NOMO-1 treated with DMSO at 0.1 percent for 48 hours (cell line): ENCODE data around the gene C16orf92.
A peak's percentile ranks its signal among the peaks of the same experiment; 100 is the strongest.

Source experiments
- DNase-seq: peaks from one replicate; lab custom pipeline; 2025; ENCODE audit not compliant: unreplicated experiment; lab: John Stamatoyannopoulos, UW

C16orf92 gene

GRCh38 chr16:30054451-30054850 lies 31.5 kb downstream of the C16orf92 start:
- DNase-seq: no peak

GRCh38 chr16:30054959-30055553 lies 32.1 kb downstream of the C16orf92 start:
- DNase-seq: no peak

GRCh38 chr16:30060346-30060745 lies 37.3 kb downstream of the C16orf92 start:
- DNase-seq: no peak

- no peak for DNase-seq
Measured at GRCh38 chr16:30060836-30061554, 38.0 kb downstream of the C16orf92 start.

GRCh38 chr16:30063278-30063892 lies 40.4 kb downstream of the C16orf92 start:
- DNase-seq: no peak

GRCh38 chr16:30063893-30064728 lies 41.1 kb downstream of the C16orf92 start:
- peak; percentile 76 for DNase-seq

- DNase-seq: no peak
Measured at GRCh38 chr16:30064729-30065101, 41.7 kb downstream of the C16orf92 start.

- peak; percentile 99 for DNase-seq
Measured at GRCh38 chr16:30065102-30065942, 42.3 kb downstream of the C16orf92 start, which contains the start of gene ALDOA. Gene ALDOA (plus strand): TSS chr16:30065760. CDS start chr16:30066898, 1,138 bp downstream.

- DNase-seq: peak; percentile 33
Measured at GRCh38 chr16:30065943-30066760, 43.2 kb downstream of the C16orf92 start.

GRCh38 chr16:30066761-30067583 lies 44.0 kb downstream of the C16orf92 start:
- peak; percentile 31 for DNase-seq

GRCh38 chr16:30067584-30067916 lies 44.6 kb downstream of the C16orf92 start:
- DNase-seq: no peak

GRCh38 chr16:30068333-30068732 lies 45.3 kb downstream of the C16orf92 start:
- no peak for DNase-seq

GRCh38 chr16:30068750-30069610 lies 46.0 kb downstream of the C16orf92 start:
- DNase-seq: peak; percentile 20

- DNase-seq: no peak
Measured at GRCh38 chr16:30069611-30070462, 46.8 kb downstream of the C16orf92 start.

GRCh38 chr16:30070490-30070889 lies 47.5 kb downstream of the C16orf92 start:
- DNase-seq: no peak
